Measurements from ENCODE around the gene GPR17.
A peak's percentile ranks its signal among the peaks of the same experiment; 100 is the strongest.

Gene GPR17, protein sequence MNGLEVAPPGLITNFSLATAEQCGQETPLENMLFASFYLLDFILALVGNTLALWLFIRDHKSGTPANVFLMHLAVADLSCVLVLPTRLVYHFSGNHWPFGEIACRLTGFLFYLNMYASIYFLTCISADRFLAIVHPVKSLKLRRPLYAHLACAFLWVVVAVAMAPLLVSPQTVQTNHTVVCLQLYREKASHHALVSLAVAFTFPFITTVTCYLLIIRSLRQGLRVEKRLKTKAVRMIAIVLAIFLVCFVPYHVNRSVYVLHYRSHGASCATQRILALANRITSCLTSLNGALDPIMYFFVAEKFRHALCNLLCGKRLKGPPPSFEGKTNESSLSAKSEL

DNA sequence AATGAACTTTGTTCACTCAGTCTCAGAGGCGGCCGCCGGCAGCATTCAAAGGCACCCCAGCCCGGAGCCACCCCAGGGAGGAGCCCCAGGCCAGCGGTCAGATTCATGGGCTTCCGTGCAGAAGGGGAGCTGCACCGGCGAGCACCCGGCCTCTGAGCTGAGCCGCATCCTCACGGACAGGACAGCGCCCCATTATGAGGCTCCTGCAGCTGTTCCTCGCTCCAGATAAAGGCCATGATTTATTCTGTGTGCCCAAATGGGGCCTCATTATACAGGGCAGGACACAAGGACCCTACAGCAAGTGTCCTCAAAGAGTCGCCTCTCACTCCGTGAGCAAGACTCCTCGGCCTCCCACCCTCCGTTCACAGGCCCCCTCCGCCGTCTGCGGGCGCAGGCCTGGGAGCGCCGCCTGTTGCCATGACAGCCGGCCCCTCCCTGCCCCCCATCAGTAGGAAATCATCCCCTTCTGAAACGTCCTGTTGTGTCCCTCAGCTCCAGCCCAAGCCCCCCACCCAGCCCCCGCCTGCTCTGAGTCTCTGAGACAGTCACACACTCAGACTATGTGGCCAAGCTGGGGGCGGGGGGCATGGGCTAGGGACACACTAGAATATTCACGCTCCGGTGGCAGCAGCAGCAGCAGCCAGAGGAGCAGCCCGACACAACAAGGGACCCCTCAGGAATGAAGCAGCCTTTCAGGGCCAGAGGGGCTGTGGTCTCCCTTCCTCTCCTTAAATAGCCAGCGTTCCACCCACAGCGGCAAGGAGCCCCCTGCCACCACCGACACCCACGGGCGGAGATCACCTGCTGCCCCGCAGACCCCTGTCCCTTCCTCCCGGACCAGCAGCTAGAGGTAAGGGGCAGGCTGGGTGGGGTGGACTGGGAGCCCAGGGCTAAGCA is at the start of gene GPR17:
Gene GPR17 (plus strand): TSS at position 759 of the 897 bp plus-strand sequence. CDS start 4,583 bp downstream, outside the sequence.
- CTCF ChIA-PET = interaction anchor here (1.0 kb wide), 1 partner anchor 54 kb away, joined by 6 read pairs; no protein-coding TSS in a partner anchor
- no peak for DNase-seq (ENCODE audit: low spot score)
- peak within 1 kb of the TSS; percentile 18 for H3K27ac ChIP-seq
- POLR2A ChIA-PET (ENCODE audit: low non-redundant PET) = no interaction called here
- TF ChIP-seq, protein P1, sequence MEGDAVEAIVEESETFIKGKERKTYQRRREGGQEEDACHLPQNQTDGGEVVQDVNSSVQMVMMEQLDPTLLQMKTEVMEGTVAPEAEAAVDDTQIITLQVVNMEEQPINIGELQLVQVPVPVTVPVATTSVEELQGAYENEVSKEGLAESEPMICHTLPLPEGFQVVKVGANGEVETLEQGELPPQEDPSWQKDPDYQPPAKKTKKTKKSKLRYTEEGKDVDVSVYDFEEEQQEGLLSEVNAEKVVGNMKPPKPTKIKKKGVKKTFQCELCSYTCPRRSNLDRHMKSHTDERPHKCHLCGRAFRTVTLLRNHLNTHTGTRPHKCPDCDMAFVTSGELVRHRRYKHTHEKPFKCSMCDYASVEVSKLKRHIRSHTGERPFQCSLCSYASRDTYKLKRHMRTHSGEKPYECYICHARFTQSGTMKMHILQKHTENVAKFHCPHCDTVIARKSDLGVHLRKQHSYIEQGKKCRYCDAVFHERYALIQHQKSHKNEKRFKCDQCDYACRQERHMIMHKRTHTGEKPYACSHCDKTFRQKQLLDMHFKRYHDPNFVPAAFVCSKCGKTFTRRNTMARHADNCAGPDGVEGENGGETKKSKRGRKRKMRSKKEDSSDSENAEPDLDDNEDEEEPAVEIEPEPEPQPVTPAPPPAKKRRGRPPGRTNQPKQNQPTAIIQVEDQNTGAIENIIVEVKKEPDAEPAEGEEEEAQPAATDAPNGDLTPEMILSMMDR (conservative IDR thresholded peaks at IDR 0.05; ENCODE audit: low read depth) = no peak

DNA sequence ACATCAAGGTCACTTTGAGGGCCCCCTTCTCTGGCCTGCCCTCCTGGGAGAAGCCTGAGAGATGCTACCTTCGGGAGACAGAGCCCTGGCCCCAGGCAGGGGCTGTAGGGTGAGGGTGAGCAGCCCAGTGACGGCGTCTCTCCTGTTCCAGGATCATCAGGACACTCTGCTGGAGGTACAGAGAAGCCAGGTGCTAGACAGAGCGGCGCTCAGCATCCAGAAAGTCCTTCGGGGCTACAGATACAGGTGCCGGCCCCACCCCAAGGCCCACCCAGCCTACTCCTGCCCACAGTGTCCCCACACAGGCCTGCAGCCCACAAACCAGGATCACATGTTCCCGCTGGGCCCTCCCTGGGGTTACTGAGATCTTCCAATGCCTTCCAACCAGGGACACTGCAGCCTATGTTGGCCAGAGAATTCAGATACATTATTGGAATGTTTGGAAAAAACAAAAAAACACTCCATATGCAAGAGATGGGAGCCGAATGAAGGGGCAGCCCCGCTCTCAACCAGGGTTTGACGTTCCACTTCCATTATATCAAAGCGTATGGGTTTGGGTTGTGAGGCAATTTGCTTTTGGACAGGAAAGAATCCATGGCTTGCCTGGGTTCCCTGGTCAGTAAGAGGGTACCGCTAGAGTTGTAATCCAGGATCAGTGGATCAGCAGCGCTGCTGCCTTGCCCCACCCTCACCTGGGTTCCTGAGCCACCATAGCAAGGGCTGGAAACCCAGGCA is 49.5 kb upstream of the GPR17 start:
- no peak for DNase-seq (ENCODE audit: low spot score)
- ChIA-PET POLR2A (ENCODE audit: low non-redundant PET) (no interaction called here), CTCF (interaction anchor here (0.7 kb wide), 1 partner anchor 1872 kb away, joined by 4 read pairs; no protein-coding TSS in a partner anchor)
- TF ChIP-seq, protein P1 (conservative IDR thresholded peaks at IDR 0.05; ENCODE audit: low read depth) = no peak
- H3K27ac ChIP-seq = no peak overlapping the region

DNA sequence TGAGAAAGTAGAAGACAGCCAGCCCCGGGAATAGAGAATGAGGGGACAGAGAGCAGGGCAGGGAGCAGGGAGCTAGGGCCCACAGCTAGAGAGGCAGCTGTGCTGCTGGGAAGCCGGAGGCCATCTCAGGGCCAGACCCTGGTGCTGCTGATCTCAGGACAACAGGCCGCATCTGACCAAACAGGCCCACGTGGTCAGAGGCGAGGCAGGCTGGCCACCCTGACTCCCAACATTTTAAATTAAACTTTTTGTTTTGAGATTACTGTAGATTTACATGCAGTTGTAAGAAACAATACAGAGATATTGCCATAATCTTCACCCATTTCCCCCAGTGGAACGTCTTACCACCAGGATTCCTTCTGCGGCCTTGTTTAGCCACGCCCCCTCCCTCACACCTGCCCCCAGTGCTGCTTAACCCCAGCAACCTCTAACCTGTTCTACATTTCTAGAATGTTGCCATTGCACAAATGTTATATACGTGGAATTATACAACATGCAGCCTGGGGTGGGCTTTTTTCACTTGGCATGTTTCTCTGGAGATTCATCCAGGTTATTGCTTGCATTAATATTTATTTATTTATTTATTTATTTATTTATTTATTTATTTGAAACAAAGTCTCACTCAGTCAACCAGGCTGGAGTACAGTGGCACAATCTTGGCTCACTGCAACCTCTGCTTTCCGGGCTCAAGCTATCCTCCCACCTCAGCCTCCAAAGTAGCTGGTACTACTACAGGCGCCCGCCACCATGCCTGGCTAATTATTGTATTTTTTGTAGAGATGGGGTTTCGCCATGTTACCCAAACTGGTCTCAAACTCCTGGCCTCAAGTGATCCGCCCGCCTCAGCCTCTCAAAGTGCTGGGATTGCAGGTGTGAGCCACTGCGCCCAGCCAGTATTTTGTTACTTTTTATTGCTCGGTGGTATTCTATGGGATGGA is 48.6 kb upstream of the GPR17 start:
- CTCF ChIA-PET = interaction anchor here (0.7 kb wide), 1 partner anchor 1873 kb away, joined by 4 read pairs; no protein-coding TSS in a partner anchor
- POLR2A ChIA-PET (ENCODE audit: low non-redundant PET) = no interaction called here
- no peak for DNase-seq (ENCODE audit: low spot score)
- no peak overlapping the region for H3K27ac ChIP-seq
- TF ChIP-seq, protein P1 (conservative IDR thresholded peaks at IDR 0.05; ENCODE audit: low read depth) = no peak

DNA sequence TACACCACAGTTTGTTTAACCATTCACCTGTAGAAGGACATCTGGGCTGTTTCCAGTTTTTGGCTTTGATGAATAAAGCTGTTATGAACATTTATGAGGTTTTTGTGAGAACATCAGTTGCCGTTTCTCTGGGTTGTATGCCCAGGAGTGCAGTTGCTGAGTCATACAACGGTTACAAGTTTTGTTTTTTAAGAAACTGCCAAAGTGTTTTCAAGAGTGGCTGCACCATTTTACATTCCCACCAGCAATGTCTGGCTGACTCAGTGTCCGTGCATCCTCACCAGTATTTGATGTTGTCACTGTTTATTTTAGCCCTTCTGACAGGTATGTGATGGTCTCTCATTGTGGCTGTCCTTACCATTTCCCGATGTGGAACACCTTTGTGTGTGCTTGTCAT is 48.0 kb upstream of the GPR17 start:
- no peak overlapping the region for H3K27ac ChIP-seq
- POLR2A ChIA-PET (ENCODE audit: low non-redundant PET) = no interaction called here
- CTCF ChIA-PET = no interaction called here
- DNase-seq (ENCODE audit: low spot score) = no peak
- TF ChIP-seq, protein P1 (conservative IDR thresholded peaks at IDR 0.05; ENCODE audit: low read depth) = no peak

DNA sequence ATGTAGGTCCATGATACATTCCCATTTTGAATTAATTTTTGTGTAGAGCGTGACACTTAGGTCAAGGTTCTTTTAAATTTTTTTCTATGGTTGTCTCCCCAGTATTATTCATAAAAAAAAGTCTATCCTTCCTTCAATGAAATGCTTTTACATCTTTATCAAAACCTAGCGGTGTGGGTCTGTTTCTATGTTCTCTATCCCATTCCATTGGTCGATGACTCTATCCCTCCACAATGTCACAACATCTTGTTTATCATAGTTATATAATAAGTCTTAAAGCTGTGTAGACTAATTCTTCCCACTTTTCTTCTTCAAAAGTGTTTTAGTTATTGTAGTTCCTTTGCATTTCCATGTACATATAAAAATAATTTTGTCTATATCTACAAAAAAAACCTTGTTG is 47.2 kb upstream of the GPR17 start:
- ChIA-PET CTCF (interaction anchor here (1.0 kb wide), 1 partner anchor 51 kb away, joined by 3 read pairs; no protein-coding TSS in a partner anchor), POLR2A (ENCODE audit: low non-redundant PET) (no interaction called here)

More for the DNA sequence above, 47.2 kb upstream of the GPR17 start:
- DNase-seq (ENCODE audit: low spot score) = no peak
- TF ChIP-seq, protein P1 (conservative IDR thresholded peaks at IDR 0.05; ENCODE audit: low read depth) = no peak
- H3K27ac ChIP-seq = no peak overlapping the region
